SK-N-SH treated with all-trans-retinoic acid at 6 μM for 48 hours (cell line): ENCODE data around the gene MAB21L4.

Source experiments
- ARNTL ChIP-seq: fragments of 450-650 bp; formaldehyde crosslinking; IDR thresholded peaks from 2 replicates; pipeline ENCODE4 v1.5.0; 2020; ENCODE audit warnings: low read depth, mild to moderate bottlenecking, moderate library complexity, borderline replicate concordance
- BACH2 ChIP-seq: fragments of 250-450 bp; sonication (Bioruptor Pico); IDR thresholded peaks from 2 replicates; pipeline ENCODE4 v1.9.0; 2021; ENCODE audit warnings: mild to moderate bottlenecking, borderline replicate concordance
- ESRRG ChIP-seq: fragments of 250-450 bp; sonication (Bioruptor Pico); IDR thresholded peaks from 2 replicates; pipeline ENCODE4 v1.6.1; 2021; ENCODE audit warnings: mild to moderate bottlenecking
- GLIS3 ChIP-seq: fragments of 250-450 bp; sonication (Bioruptor Pico); IDR thresholded peaks from 2 replicates; pipeline ENCODE4 v1.5.0; 2020; ENCODE audit warnings: mild to moderate bottlenecking, moderate library complexity
- ISL1 ChIP-seq: fragments of 250-450 bp; sonication (Bioruptor Pico); IDR thresholded peaks from 2 replicates; pipeline ENCODE4 v2.1.2; 2022; ENCODE audit warnings: mild to moderate bottlenecking, moderate library complexity
- OSR1 ChIP-seq: fragments of 250-450 bp; sonication (Bioruptor Pico); IDR thresholded peaks from 2 replicates; pipeline ENCODE4 v1.8.0; 2022; ENCODE audit warnings: moderate library complexity, mild to moderate bottlenecking, inconsistent platforms
- PATZ1 ChIP-seq: fragments of 250-450 bp; sonication (Bioruptor Pico); IDR thresholded peaks from 2 replicates; pipeline ENCODE4 v1.8.0; 2020; ENCODE audit warnings: mild to moderate bottlenecking, moderate library complexity, borderline replicate concordance
- RARB ChIP-seq: fragments of 250-450 bp; sonication (Bioruptor Pico); IDR thresholded peaks from 2 replicates; pipeline ENCODE4 v1.8.0; 2021; ENCODE audit warnings: mild to moderate bottlenecking, moderate library complexity
- TOX ChIP-seq: fragments of 250-450 bp; sonication (Bioruptor Pico); IDR thresholded peaks from 2 replicates; pipeline ENCODE4 v1.8.0; 2021; ENCODE audit warnings: mild to moderate bottlenecking, moderate library complexity, borderline replicate concordance
- ZFP3 ChIP-seq: fragments of 250-450 bp; sonication (Bioruptor Pico); IDR thresholded peaks from 2 replicates; pipeline ENCODE4 v1.5.0; 2020; ENCODE audit warnings: mild to moderate bottlenecking, moderate library complexity
- ZFP30 ChIP-seq: fragments of 450-650 bp; formaldehyde crosslinking; IDR thresholded peaks from 2 replicates; pipeline ENCODE4 v1.5.0; 2022; ENCODE audit warnings: mild to moderate bottlenecking, moderate library complexity
- ZNF70 ChIP-seq: fragments of 450-650 bp; formaldehyde crosslinking; IDR thresholded peaks from 2 replicates; pipeline ENCODE4 v1.5.0; 2020; ENCODE audit warnings: mild to moderate bottlenecking, moderate library complexity

GRCh38 chr2:240878341-240878936 lies 17.5 kb downstream of the MAB21L4 start:
- TF ChIP-seq ISL1 (CRISPR knock-in tag) (no peak), BACH2 (CRISPR knock-in tag) (no peak), PATZ1 (no peak), ZNF70 (CRISPR knock-in tag) (no peak), ZFP3 (CRISPR knock-in tag) (no peak), ZFP30 (CRISPR knock-in tag) (no peak), ARNTL (CRISPR knock-in tag) (no peak), RARB (CRISPR knock-in tag) (no peak), OSR1 (no peak), ESRRG (CRISPR knock-in tag) (no peak), GLIS3 (CRISPR knock-in tag) (no peak), TOX (CRISPR knock-in tag) (no peak)
